ENCODE results near the gene ZNF419.
"Not testable (repeated sequence)": the region's sequence is repeated elsewhere in the genome, so short reads cannot be mapped to it uniquely, and the experiment has no call there.

ZNF419 gene

GRCh38 chr19:57512845-57513244, 25.3 kb downstream of the ZNF419 start:
- Histone ChIP-seq H2AFZ (ENCODE audit: low read length) (no peak overlapping the region), H3K4me1 (ENCODE audit: insufficient read depth, low read length, poor library complexity, severe bottlenecking) (peaks cover 15% of the 10 kb centered on the region), H3K9me3 (ENCODE audit: insufficient read depth, low read depth, low read length) (peaks cover 32% of the 10 kb centered on the region; the same call in 1 of the 2 replicates), H3K36me3 (ENCODE audit: insufficient read depth, low read length) (peaks cover 6% of the 10 kb centered on the region; the same call in 1 of the 2 replicates), H3K4me2 (ENCODE audit: low read depth, low read length, poor library complexity, severe bottlenecking) (no peak overlapping the region), H3K27me3 (ENCODE audit: insufficient read depth, low read length, poor library complexity, severe bottlenecking) (no peaks in the 10 kb centered on the region), H3K9ac (ENCODE audit: low read depth, low read length, poor library complexity, severe bottlenecking) (no peak overlapping the region), H3K9me2 (replicated peaks; ENCODE audit: low read depth, low read length) (no peaks in the 10 kb centered on the region), H4K20me1 (ENCODE audit: insufficient read depth, low read length, poor library complexity, severe bottlenecking) (no peaks in the 10 kb centered on the region), H3K79me2 (ENCODE audit: insufficient read depth, low read length) (no peaks in the 10 kb centered on the region), H3K4me3 (ENCODE audit: low read length, poor library complexity, severe bottlenecking) (no peak overlapping the region), H3F3A (ENCODE audit: low read depth) (no peaks in the 10 kb centered on the region)
- TF ChIP-seq EZH2phosphoT487 (IDR thresholded peaks at IDR 0.05; ENCODE audit: borderline replicate concordance) = no peak
- TF ChIP-seq, protein P1, sequence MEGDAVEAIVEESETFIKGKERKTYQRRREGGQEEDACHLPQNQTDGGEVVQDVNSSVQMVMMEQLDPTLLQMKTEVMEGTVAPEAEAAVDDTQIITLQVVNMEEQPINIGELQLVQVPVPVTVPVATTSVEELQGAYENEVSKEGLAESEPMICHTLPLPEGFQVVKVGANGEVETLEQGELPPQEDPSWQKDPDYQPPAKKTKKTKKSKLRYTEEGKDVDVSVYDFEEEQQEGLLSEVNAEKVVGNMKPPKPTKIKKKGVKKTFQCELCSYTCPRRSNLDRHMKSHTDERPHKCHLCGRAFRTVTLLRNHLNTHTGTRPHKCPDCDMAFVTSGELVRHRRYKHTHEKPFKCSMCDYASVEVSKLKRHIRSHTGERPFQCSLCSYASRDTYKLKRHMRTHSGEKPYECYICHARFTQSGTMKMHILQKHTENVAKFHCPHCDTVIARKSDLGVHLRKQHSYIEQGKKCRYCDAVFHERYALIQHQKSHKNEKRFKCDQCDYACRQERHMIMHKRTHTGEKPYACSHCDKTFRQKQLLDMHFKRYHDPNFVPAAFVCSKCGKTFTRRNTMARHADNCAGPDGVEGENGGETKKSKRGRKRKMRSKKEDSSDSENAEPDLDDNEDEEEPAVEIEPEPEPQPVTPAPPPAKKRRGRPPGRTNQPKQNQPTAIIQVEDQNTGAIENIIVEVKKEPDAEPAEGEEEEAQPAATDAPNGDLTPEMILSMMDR (conservative IDR thresholded peaks at IDR 0.05; ENCODE audit: low read length) = no peak

- no peaks in the 10 kb centered on the region for H3K9me2 ChIP-seq (replicated peaks; ENCODE audit: low read depth, low read length)
- no peak overlapping the region for H3K4me3 ChIP-seq (ENCODE audit: low read length, poor library complexity, severe bottlenecking)
- no peaks in the 10 kb centered on the region for H3K27me3 ChIP-seq (ENCODE audit: insufficient read depth, low read length, poor library complexity, severe bottlenecking)
- H3F3A ChIP-seq (ENCODE audit: low read depth) = no peaks in the 10 kb centered on the region
- no peaks in the 10 kb centered on the region for H3K79me2 ChIP-seq (ENCODE audit: insufficient read depth, low read length)
- H3K9ac ChIP-seq (ENCODE audit: low read depth, low read length, poor library complexity, severe bottlenecking) = no peak overlapping the region
- TF ChIP-seq, protein P1 (conservative IDR thresholded peaks at IDR 0.05; ENCODE audit: low read length) = no peak
- no peak for TF ChIP-seq EZH2phosphoT487 (IDR thresholded peaks at IDR 0.05; ENCODE audit: borderline replicate concordance)
- H3K9me3 ChIP-seq (ENCODE audit: insufficient read depth, low read depth, low read length) = peaks cover 32% of the 10 kb centered on the region; the same call in 1 of the 2 replicates
- H3K4me1 ChIP-seq (ENCODE audit: insufficient read depth, low read length, poor library complexity, severe bottlenecking) = peaks cover 15% of the 10 kb centered on the region
- peaks cover 6% of the 10 kb centered on the region; the same call in 1 of the 2 replicates for H3K36me3 ChIP-seq (ENCODE audit: insufficient read depth, low read length)
- H3K4me2 ChIP-seq (ENCODE audit: low read depth, low read length, poor library complexity, severe bottlenecking) = no peak overlapping the region
- H4K20me1 ChIP-seq (ENCODE audit: insufficient read depth, low read length, poor library complexity, severe bottlenecking) = no peaks in the 10 kb centered on the region
- H2AFZ ChIP-seq (ENCODE audit: low read length) = no peak overlapping the region
Measured at GRCh38 chr19:57515255-57515654, 27.7 kb downstream of the ZNF419 start.

DNA sequence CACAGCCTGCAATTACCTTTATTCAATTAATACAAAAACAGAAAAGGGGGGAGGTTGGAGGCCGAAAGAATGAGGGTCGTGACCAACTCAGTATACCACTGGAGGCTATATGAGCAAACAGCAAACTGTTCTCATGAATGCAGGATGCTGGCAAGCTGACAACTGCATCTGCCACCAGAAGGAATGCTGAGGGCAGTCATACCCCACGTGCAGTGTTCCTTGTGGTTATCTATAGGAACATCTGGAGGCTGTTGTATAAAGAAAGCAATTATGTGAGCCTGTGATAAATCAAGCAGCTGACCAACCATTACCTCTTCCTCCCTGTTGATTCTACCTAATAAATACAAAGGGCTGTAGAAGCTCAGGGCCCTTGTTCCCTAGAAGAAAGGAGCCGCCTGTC, 30.5 kb downstream of the ZNF419 start:
- H3F3A ChIP-seq (ENCODE audit: low read depth); H3K9ac ChIP-seq (ENCODE audit: low read depth, low read length, poor library complexity, severe bottlenecking); H3K27me3 ChIP-seq (ENCODE audit: insufficient read depth, low read length, poor library complexity, severe bottlenecking); H3K4me3 ChIP-seq (ENCODE audit: low read length, poor library complexity, severe bottlenecking); H3K36me3 ChIP-seq (ENCODE audit: insufficient read depth, low read length); H3K4me2 ChIP-seq (ENCODE audit: low read depth, low read length, poor library complexity, severe bottlenecking); H3K79me2 ChIP-seq (ENCODE audit: insufficient read depth, low read length); H3K9me2 ChIP-seq (replicated peaks; ENCODE audit: low read depth, low read length); H4K20me1 ChIP-seq (ENCODE audit: insufficient read depth, low read length, poor library complexity, severe bottlenecking); H2AFZ ChIP-seq (ENCODE audit: low read length): not testable (repeated sequence)
- Histone ChIP-seq H3K9me3 (ENCODE audit: insufficient read depth, low read depth, low read length) (peaks cover 17% of the 10 kb centered on the region; the same call in 1 of the 2 replicates), H3K4me1 (ENCODE audit: insufficient read depth, low read length, poor library complexity, severe bottlenecking) (peaks cover 15% of the 10 kb centered on the region)

DNA sequence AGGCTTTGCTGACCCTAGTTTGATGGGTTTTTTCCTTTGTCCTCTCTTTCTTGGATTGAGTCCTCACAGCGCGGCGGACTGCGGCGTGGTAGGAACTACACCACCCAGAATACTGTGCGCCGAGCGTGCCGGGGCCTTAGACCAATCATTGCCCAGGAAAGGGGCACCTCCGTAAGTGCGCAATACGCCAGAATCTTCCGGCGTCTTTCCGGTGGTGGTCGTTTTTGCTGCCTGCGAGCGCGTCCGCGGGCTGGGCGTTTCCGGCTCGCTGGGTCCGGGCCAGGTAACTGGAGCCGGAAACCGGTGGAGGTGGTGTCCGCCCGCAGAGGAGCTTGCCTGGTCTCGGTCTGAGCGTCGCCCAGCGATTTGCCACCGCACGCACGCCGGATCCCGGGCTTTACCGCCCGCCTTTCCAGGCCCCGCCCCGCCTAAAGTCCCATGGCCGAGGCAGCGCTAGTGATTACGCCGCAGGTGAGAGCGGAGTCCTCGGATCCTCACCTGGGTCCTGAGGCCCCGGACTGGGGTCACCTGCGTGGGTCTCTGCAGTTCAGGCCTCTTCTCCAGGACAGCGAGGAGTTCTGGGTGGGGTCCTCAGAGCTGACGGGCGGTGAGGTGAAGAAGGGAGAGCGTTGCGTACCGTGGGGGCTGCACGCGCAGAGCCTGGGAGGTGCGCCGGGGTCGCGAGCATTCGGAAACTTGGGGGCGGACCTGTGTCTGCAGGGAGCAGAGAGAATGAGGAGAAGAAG, 39.8 kb downstream of the ZNF419 start, which contains the start of gene ZNF549:
ZNF549 (plus strand) TSS at position 221 of the 746 bp plus-strand sequence; CDS start at position 439, 218 bp downstream.
- Histone ChIP-seq H3K9ac (ENCODE audit: low read depth, low read length, poor library complexity, severe bottlenecking) (peak within 1 kb of the TSS; percentile 91), H3K4me1 (ENCODE audit: insufficient read depth, low read length, poor library complexity, severe bottlenecking) (peaks cover 19% of the 10 kb centered on the region), H2AFZ (ENCODE audit: low read length) (peak within 1 kb of the TSS; percentile 96), H3K36me3 (ENCODE audit: insufficient read depth, low read length) (no peaks in the 10 kb centered on the region; the same call in 1 of the 2 replicates), H3K27me3 (ENCODE audit: insufficient read depth, low read length, poor library complexity, severe bottlenecking) (no peaks in the 10 kb centered on the region), H3K9me2 (replicated peaks; ENCODE audit: low read depth, low read length) (no peaks in the 10 kb centered on the region), H3K4me3 (ENCODE audit: low read length, poor library complexity, severe bottlenecking) (peak within 1 kb of the TSS; percentile 95), H3K79me2 (ENCODE audit: insufficient read depth, low read length) (peaks cover 39% of the 10 kb centered on the region), H3K9me3 (ENCODE audit: insufficient read depth, low read depth, low read length) (no peaks in the 10 kb centered on the region), H3F3A (ENCODE audit: low read depth) (no peaks in the 10 kb centered on the region), H4K20me1 (ENCODE audit: insufficient read depth, low read length, poor library complexity, severe bottlenecking) (peaks cover 8% of the 10 kb centered on the region), H3K4me2 (ENCODE audit: low read depth, low read length, poor library complexity, severe bottlenecking) (peak within 1 kb of the TSS; percentile 93)
- TF ChIP-seq EZH2phosphoT487 (IDR thresholded peaks at IDR 0.05; ENCODE audit: borderline replicate concordance) = no peak
- TF ChIP-seq, protein P1 (conservative IDR thresholded peaks at IDR 0.05; ENCODE audit: low read length) = no peak
